Nucleus accumbens (tissue), 56 donors: ENCODE results near the gene TMEM156.
"Not testable (repeated sequence)": the region's sequence is repeated elsewhere in the genome, so short reads cannot be mapped to it uniquely, and the experiment has no call there.

Experiments
- DNase-seq, 56 donors: peaks; one replicate each; lab custom pipeline; 2025; lab: John Stamatoyannopoulos, UW

The TMEM156 gene

DNA sequence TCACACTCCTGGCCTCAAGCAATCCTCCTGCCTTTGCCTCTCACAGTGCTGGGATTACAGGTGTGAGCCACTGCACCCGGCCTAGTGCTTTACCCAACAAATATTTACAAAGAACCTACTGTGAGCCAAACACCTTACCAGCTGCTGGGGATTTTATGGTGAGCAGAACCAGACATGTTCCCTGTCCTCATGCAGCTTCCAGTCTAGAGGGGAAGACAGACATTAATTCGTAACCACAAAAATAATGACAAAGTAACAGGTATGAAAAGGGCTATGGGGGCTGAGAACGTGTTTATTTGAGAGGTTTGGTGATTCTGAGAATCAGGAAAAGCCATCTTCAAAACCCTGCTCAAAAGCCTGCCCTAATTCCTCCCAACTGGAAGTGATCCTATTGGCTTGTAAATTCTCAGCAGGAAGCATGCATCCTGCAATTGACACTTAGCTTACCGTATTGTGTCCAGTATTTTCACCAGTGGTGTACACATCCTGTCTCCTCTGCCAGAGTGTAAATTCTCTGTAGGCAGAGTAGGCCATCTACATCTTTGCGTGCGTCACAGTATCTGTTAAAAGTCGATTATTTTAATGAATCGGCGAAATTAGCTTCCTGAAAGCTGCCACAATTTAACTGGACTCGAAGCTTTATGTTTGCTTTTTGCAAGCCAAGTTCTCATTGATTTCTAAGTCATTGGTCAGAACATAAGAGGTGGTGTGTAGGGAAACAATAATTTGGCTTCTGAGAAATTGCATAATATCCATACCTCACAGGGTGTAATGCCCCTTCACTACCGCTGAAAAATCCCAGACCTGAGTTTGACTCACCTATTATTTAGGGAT lies 67.0 kb downstream of the TMEM156 start:
- DNase-seq: no peak

DNA sequence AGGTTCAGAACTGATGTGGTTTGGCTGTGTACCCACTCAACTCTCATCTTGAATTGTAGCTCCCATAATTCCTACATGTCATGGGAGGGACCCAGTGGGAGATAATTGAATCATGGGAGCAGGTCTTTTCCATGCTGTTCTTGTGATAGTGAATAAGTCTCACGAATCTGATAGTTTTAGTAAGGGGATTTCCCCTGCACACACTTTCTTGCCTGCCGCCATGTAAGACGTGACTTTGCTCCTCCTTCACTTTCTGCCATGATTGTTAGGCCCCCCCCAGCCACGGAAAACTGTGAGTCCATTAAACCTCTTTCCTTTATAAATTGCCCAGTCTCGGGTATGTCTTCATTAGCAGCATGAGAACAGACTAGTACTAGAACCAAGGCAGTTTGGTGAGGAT lies 73.0 kb downstream of the TMEM156 start:
- DNase-seq: not testable (repeated sequence)

- no peak for DNase-seq
Measured at GRCh38 chr4:38958453-38959190, 73.6 kb downstream of the TMEM156 start.

GRCh38 chr4:38957893-38958292 lies 74.3 kb downstream of the TMEM156 start:
- no peak for DNase-seq

DNA sequence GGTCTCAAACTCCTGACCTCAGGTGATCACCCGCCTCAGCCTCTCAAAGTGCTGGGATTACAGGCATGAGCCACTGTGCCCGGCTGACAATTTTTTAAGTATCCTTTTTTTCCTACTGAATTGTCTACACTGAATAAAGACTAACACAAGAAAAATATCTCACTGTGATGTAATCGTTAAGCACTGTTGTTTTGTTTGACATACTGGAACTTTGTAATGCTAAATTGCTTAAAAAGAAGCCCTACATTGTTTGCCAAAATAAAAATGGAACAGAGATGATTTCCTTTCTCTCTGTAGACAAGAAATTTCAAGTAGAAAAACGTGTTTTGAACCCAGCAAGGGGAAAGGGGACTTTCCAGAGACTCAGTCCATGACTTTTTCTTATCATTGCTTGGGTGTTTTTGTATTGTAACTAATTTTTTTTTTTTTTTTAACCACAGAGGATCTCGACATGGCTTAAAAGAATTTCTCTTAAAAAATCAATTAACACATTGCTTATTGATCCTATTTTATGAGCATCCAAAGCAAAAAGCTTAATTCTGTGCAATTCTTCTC lies 74.9 kb downstream of the TMEM156 start:
- no peak for DNase-seq

GRCh38 chr4:38955957-38956356 lies 76.3 kb downstream of the TMEM156 start:
- no peak for DNase-seq

DNA sequence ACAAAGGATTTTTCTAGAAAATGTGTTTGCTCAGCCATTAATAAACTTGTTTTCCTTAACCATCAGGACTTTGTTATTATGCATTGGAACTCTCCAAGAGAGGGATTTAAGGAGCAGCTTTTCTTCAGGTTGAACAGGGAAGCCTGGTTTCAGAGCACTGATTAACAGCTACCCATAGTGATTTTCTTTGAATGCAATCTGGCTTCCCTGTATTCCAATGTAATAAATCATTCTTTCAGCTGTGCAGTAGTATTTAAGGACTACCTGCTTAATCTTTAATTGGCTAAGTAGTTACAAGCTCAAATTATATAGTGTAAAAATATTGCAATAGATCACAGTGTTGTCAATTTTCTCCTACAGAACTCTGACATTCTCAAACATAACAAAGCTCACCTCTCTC lies 77.5 kb downstream of the TMEM156 start:
- DNase-seq: no peak

DNA sequence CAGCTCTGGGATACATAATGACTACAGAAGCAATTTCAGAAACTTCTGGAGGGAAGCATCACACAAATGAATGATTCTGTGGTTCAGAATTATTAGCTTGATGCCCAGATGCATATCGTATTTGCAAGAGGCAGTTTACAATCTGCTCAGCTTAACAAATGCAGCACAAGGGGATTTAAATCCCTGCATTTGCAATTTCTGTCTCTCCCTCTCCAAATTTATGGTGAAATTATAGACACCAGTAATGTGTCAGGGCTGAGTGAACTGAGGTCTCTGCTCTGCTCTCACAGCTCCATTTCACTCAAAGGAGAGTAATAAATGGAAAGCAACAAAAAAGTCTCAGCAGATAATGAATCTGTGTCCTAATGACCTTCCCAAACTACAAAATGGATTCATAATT lies 80.2 kb downstream of the TMEM156 start:
- DNase-seq: no peak

GRCh38 chr4:38951598-38951997 lies 80.6 kb downstream of the TMEM156 start:
- DNase-seq: no peak

DNA sequence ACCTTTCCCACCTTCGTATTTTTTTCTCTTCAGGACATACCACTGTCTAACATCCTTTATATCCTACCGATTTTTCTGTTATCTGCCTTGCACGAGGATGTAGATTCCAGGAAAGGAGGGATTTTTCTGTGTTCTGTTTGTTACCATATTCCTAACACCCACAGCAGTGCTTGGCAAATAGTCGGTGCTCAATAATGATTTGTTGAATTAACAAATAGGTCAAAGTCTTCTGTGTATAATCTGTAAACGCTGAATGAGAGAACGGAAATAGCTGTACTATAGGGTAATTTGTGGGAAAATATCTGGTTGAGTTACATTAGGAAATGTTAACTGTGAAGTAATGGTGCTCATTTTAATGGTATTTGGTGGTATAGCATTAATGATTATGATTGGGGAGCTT lies 81.5 kb downstream of the TMEM156 start:
- DNase-seq: no peak

DNA sequence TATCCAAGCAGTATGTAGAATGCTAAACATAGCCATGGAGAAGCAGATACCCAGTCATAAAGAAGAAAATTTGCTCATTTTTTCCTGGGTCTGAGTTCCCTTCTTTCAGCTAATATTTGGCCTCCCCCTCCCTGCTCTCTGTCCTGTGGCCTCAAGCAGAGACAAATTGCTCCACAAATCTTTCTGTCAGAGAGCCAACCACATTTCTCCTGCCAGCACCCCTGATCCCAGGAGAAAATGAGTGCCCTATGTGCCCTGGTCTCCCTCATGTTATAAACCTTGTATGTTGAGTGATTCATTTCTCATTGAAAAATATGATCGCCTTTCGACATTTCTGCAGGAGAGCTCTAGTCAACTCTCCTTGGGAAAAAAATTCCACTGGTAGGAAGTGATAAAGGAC lies 82.0 kb downstream of the TMEM156 start:
- DNase-seq: no peak

DNA sequence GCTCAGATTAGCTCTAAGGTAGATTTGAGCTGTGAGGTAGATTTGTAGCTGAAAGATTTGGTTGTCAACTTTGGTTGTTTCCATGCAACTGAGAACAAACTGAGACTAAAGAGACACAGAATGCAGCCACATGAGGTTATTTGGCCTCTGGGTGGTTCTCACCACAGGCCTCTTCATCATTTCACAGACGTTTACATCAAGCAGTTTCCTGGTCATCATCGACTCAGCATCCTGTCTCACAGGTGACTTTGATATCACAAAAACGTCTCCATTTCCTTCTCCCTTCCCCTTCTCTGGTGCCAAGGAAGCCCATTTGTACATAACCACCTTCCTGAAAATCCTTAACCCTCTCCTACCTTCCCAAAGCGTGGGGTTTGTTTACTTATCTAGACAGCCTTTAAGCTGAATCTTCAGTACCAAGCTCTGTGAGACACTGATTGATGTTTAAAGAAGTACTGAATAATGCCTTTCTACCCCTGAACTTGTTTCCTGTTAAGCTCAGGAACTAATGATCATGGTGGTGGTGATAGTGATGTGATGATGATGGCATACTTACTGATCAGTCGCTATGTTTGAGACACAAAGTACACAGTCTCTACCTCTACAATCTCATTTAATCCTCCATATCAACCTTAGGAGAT lies 82.7 kb downstream of the TMEM156 start:
- DNase-seq: no peak

DNA sequence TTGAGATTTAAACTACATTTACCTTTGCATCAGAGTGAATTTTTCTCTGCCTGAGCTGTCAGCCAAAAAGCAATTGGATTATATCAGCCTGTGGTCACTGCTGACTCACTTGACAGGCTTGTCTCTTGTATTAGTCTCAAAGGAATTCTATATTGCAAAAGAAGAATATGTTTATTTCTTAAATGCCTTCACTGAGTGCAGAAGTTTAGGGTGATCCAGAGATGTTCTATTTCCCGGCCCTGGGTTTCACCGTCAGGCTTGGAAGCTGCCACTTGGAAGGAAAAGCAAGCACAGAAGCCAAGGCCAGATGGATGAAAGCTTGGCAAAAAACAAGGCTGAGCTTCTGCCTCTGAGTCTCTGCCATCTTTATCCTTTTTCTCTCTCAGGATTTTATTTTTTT lies 83.7 kb downstream of the TMEM156 start:
- DNase-seq: peak in 19 of 56 donors; percentile 1 to 38 (median 9)

GRCh38 chr4:38946919-38947318 lies 85.3 kb downstream of the TMEM156 start:
- no peak for DNase-seq

GRCh38 chr4:38944440-38944839 lies 87.8 kb downstream of the TMEM156 start:
- no peak for DNase-seq

GRCh38 chr4:38943343-38943742 lies 88.9 kb downstream of the TMEM156 start:
- DNase-seq: peak in 1 of 56 donors; percentile 2

- not testable (repeated sequence) for DNase-seq
Measured at GRCh38 chr4:38941906-38942305, 90.3 kb downstream of the TMEM156 start.

GRCh38 chr4:38940476-38940875 lies 91.7 kb downstream of the TMEM156 start:
- DNase-seq: no peak

DNA sequence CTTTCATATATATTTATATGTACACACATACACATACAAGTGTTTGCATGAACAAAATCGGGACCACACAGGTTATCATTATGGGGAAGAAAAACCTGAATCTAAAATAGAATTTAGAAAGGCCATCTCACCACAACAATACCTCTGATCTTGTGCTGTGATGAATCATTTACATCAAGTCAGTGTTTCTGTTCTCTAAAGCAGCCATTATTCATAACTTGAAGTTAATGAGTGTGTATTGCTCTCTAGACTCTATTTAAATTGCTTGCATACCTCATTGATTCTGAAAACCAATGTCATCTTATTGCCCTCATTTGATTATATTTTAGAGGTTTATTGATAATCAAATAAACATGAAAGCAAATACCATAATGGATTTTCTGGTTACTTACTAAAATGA lies 93.0 kb downstream of the TMEM156 start:
- DNase-seq: no peak

DNA sequence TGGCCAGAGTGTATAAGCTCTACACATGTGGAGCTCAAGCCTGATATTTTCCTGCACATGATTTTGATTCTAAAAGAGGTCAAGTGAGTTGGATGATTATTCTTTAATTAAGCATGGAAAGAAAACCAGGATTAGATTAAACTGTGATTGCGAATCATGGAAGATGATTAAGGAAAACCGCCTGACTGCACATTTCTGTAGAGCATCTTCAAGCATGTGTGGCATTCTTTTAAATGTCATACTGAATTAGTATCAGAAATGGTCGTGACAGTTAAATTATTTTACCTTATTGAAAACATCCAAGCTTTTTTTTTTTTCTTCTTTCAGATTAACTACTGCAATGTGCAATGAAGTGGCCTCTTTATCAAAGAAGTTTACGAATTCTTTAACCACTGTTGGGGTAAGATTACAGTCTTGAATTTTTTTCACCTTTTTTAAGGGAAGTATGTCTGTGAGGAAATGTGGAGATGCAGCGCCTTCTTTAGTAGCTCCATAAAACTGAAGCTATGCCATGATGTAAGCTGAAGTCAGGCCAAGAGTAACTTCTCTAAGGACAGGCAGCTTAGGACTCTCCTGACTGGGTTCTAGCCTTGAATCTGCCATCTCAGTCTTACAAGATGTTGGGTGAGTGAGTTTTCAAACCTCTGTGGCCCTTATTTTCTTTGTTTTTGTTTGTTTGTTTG lies 96.7 kb downstream of the TMEM156 start:
- DNase-seq: no peak

- no peak for DNase-seq
Measured at GRCh38 chr4:38931125-38931524, 101.1 kb downstream of the TMEM156 start.
